ENCODE data around the gene CCNI2. TPM values are rescaled to one million over a fixed set of nuclear protein-coding genes. Genes with fewer than 3 reads are reported as not detected.

Gene CCNI2
- total RNA-seq, 1 experiment from 2014 or later: 1.4 TPM

DNA sequence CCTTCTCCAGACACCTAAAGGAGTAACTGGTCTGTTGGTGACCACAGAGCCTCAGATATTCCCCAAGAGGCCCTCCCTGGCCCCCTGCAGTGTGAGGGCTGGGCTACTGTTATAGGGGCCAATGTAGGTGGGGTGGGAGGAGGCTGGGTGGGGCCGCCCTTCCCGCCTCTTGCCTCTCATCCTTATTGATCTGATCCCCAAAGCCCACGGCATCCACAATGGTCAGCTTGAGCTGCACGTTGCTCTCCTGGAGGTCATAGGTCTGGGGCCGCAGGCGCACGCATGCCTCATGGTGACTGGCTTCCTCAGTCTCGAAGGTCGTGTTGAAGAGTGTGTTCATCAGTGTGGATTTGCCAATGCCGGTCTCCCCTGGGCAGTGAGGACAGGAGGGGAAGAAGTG, 16.8 kb downstream of the CCNI2 start:
- intact Hi-C loops (cut with micrococcal nuclease): no loop called here
- no peak overlapping the region for H2AFZ ChIP-seq (ENCODE audit: low read depth, low read length, poor library complexity, severe bottlenecking)
- H3K9ac ChIP-seq (ENCODE audit: low read length): no peak overlapping the region
- no peaks in the 10 kb centered on the region for H3K27me3 ChIP-seq (ENCODE audit: insufficient read depth, low read length)
- H3K79me2 ChIP-seq (ENCODE audit: insufficient read depth, low read length): peaks cover 1% of the 10 kb centered on the region; the same call in 1 of the 2 replicates
- H3K4me1 ChIP-seq (ENCODE audit: control insufficient read depth in 1 of 2, insufficient read depth in 2 of 2, low read length in 2 of 2): no peaks in the 10 kb centered on the region
- POLR2A ChIA-PET: no interaction called here
- DNase-seq (ENCODE audit: low read depth, low spot score) (no peak), ATAC-seq (no peak)
- CTCF ChIA-PET: interaction anchor here (1.4 kb wide), 1 partner anchor 56 kb away, joined by 3 read pairs; no protein-coding TSS in a partner anchor
- no TSS peak for BruUV-seq (replicated peaks)
- TF ChIP-seq, protein P1, sequence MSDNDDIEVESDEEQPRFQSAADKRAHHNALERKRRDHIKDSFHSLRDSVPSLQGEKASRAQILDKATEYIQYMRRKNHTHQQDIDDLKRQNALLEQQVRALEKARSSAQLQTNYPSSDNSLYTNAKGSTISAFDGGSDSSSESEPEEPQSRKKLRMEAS (IDR thresholded peaks at IDR 0.05): no peak
- TF ChIP-seq SP1 (IDR thresholded peaks at IDR 0.05; ENCODE audit: low read depth) (no peak), EGR1 (IDR thresholded peaks at IDR 0.05; ENCODE audit: low read depth) (no peak), RAD21 (IDR thresholded peaks at IDR 0.05; ENCODE audit: low read depth) (no peak), TCF7L2 (IDR thresholded peaks at IDR 0.05; ENCODE audit: borderline replicate concordance, extremely low read depth, insufficient read depth, insufficient read length) (no peak), POLR2A (IDR thresholded peaks at IDR 0.05; ENCODE audit: borderline replicate concordance, extremely low read depth, insufficient read depth, insufficient read length) (no peak), POLR2AphosphoS5 (IDR thresholded peaks at IDR 0.05; ENCODE audit: low read depth, low read length) (no peak)
- no peaks in the 10 kb centered on the region for H4K20me1 ChIP-seq (ENCODE audit: insufficient read depth)
- no peak overlapping the region for H3K4me2 ChIP-seq (ENCODE audit: low read length)
- no peak overlapping the region for H3K27ac ChIP-seq (ENCODE audit: low read depth, low read length)
- H3K9me3 ChIP-seq (ENCODE audit: control insufficient read depth in 1 of 2, insufficient read depth in 1 of 2, low read depth in 1 of 2, low read length in 2 of 2): no peaks in the 10 kb centered on the region
- RAD21 ChIA-PET (ENCODE audit: low non-redundant PET in 1 of 2, low total read pairs in 2 of 2, uncharacterized antibody in 2 of 2, unreplicated experiment in 2 of 2): no interaction called here
- H3K36me3 ChIP-seq (ENCODE audit: control insufficient read depth in 1 of 2, insufficient read depth in 2 of 2, low read length in 2 of 2): peaks cover 4 to 5% of the 10 kb centered on the region in 2 experiments; a peak in 2 of 4 replicates
- no peak overlapping the region for H3K4me3 ChIP-seq (replicated peaks in 1 of 2; ENCODE audit: low read depth in 1 of 2, low read length in 2 of 2)
- no peaks in the 10 kb centered on the region for H3K9me2 ChIP-seq (ENCODE audit: insufficient read depth)

DNA sequence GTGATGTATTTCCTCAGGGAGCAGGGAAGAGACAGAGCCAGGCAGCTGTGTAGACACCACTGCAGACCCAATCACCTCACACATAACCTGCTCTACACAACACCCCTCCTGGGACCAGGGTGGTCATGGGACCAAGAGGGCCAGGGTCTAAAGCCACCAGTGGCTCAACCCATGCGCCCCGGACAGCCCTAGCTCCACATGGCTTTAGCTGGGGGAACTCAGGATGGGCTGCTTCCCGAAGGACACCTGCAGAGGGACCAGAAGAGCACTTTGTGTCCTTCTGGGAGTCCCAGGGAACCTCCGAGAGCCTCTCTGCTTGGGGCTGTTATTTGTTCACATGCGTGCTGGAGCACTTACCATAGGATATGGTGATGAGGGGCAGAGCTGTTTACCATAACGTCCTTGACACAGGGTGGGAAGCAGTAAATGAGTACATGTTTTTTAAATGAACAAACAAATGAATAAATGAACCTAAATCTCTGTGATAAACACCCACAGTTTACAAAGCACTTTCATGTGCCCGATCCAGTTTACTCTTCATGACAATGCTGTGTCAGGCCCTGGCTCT, 17.5 kb downstream of the CCNI2 start:
- Histone ChIP-seq H3K27me3 (ENCODE audit: insufficient read depth, low read length) (no peaks in the 10 kb centered on the region), H2AFZ (ENCODE audit: low read depth, low read length, poor library complexity, severe bottlenecking) (no peak overlapping the region), H4K20me1 (ENCODE audit: insufficient read depth) (no peaks in the 10 kb centered on the region), H3K4me1 (ENCODE audit: control insufficient read depth in 1 of 2, insufficient read depth in 2 of 2, low read length in 2 of 2) (no peaks in the 10 kb centered on the region), H3K4me3 (replicated peaks in 1 of 2; ENCODE audit: low read depth in 1 of 2, low read length in 2 of 2) (no peak overlapping the region), H3K9me2 (ENCODE audit: insufficient read depth) (no peaks in the 10 kb centered on the region), H3K36me3 (ENCODE audit: control insufficient read depth in 1 of 2, insufficient read depth in 2 of 2, low read length in 2 of 2) (peaks cover 4 to 5% of the 10 kb centered on the region in 2 experiments; a peak in 2 of 4 replicates), H3K9ac (ENCODE audit: low read length) (no peak overlapping the region), H3K4me2 (ENCODE audit: low read length) (no peak overlapping the region), H3K79me2 (ENCODE audit: insufficient read depth, low read length) (peaks cover 7% of the 10 kb centered on the region; the same call in 1 of the 2 replicates), H3K9me3 (ENCODE audit: control insufficient read depth in 1 of 2, insufficient read depth in 1 of 2, low read depth in 1 of 2, low read length in 2 of 2) (no peaks in the 10 kb centered on the region), H3K27ac (ENCODE audit: low read depth, low read length) (no peak overlapping the region)
- TF ChIP-seq SP1 (IDR thresholded peaks at IDR 0.05; ENCODE audit: low read depth) (no peak), CBX3 (IDR thresholded peaks at IDR 0.05; ENCODE audit: low read depth) (no peak), JUND (IDR thresholded peaks at IDR 0.05) (no peak), ZNF274 (IDR thresholded peaks at IDR 0.05; ENCODE audit: low read depth, low read length) (no peak), POLR2AphosphoS5 (IDR thresholded peaks at IDR 0.05; ENCODE audit: low read depth, low read length) (no peak), ELF1 (IDR thresholded peaks at IDR 0.05; ENCODE audit: borderline replicate concordance, low read depth) (no peak), POLR2A (IDR thresholded peaks at IDR 0.05; ENCODE audit: borderline replicate concordance, extremely low read depth, insufficient read depth, insufficient read length) (no peak), FOSL1 (IDR thresholded peaks at IDR 0.05; ENCODE audit: low read depth) (no peak)
- intact Hi-C loops (cut with micrococcal nuclease): no loop called here
- POLR2A ChIA-PET: no interaction called here
- DNase-seq (ENCODE audit: low read depth, low spot score): no peak
- CTCF ChIA-PET: interaction anchor here (0.6 to 1.4 kb wide), 2 partner anchors 55 to 238 kb away, joined by 3 read pairs; no protein-coding TSS in a partner anchor
- no TSS peak for BruUV-seq (replicated peaks)
- ATAC-seq: no peak
- RAD21 ChIA-PET (ENCODE audit: low non-redundant PET in 1 of 2, low total read pairs in 2 of 2, uncharacterized antibody in 2 of 2, unreplicated experiment in 2 of 2): no interaction called here
